ENCODE data around the gene CMSS1. TPM values are rescaled to one million over a fixed set of nuclear protein-coding genes. Genes with fewer than 3 reads are reported as not detected.

The CMSS1 gene
- total and polyA plus RNA-seq, 2 of the 13 experiments (the other 11 are each of a cell fraction or from before 2014, with no cell fraction given) = 6.4 to 48.7 TPM

DNA sequence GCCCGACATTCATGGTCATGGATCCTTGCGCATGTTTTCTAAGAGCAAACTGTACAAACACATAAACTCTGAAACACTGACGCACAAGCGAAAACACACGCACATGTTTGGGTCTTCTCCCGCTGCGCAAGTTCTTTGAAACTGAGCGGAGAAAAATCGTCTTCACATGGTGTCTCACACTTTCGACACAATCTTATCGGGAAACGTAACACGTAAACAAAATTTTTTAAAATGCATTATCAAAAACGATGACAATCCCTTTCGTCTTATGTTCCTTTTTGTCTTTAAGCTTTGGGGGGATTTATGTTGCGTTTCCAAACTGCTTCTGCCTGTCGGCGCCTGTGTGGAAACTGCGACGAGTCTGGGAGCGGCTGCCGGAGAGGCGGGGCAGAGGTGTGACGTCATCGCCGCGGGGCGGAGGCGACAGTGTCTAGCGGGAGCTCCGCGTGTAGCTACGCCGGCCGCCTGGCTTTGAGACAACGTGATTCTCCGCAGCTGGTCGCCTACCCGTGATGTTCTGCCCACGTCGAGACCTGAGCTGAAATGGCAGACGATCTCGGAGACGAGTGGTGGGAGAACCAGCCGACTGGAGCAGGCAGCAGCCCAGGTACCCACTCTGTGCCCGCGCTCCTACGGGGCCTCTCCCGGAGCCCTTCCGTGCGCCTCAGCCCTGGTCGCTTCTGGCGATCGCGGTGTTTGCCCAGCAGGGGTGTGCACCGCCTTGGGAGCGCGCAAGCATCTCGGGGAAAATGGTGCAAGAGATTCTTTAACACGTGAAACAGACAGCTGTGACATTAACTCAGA is at the start of gene CMSS1 (continued):
- 0 out of 2 replicates have a peak, but pooled peaks have one; percentile 40 for TF ChIP-seq ZNF703 (CRISPR knock-in tag; IDR thresholded peaks at IDR 0.05; ENCODE audit: borderline replicate concordance)
- peak; percentile 85; the same call in 1 of the 2 replicates for TF ChIP-seq ZNF414 (CRISPR knock-in tag; IDR thresholded peaks at IDR 0.05)
- no peak for TF ChIP-seq HMG20A (CRISPR knock-in tag; IDR thresholded peaks at IDR 0.05; ENCODE audit: borderline replicate concordance)
- TF ChIP-seq, protein P1, sequence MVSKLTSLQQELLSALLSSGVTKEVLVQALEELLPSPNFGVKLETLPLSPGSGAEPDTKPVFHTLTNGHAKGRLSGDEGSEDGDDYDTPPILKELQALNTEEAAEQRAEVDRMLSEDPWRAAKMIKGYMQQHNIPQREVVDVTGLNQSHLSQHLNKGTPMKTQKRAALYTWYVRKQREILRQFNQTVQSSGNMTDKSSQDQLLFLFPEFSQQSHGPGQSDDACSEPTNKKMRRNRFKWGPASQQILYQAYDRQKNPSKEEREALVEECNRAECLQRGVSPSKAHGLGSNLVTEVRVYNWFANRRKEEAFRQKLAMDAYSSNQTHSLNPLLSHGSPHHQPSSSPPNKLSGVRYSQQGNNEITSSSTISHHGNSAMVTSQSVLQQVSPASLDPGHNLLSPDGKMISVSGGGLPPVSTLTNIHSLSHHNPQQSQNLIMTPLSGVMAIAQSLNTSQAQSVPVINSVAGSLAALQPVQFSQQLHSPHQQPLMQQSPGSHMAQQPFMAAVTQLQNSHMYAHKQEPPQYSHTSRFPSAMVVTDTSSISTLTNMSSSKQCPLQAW (CRISPR knock-in tag; IDR thresholded peaks at IDR 0.05) = peak; percentile 67
- no peak for TF ChIP-seq TP53 (CRISPR knock-in tag; conservative IDR thresholded peaks at IDR 0.05)
- no peak for TF ChIP-seq SKIL (CRISPR knock-in tag; IDR thresholded peaks at IDR 0.05; ENCODE audit: borderline replicate concordance)
- TF ChIP-seq TFAP4 (IDR thresholded peaks at IDR 0.05; ENCODE audit: borderline replicate concordance, low read depth) = peak; percentile 41; the same call in 1 of the 2 replicates
- TF ChIP-seq, protein P2, sequence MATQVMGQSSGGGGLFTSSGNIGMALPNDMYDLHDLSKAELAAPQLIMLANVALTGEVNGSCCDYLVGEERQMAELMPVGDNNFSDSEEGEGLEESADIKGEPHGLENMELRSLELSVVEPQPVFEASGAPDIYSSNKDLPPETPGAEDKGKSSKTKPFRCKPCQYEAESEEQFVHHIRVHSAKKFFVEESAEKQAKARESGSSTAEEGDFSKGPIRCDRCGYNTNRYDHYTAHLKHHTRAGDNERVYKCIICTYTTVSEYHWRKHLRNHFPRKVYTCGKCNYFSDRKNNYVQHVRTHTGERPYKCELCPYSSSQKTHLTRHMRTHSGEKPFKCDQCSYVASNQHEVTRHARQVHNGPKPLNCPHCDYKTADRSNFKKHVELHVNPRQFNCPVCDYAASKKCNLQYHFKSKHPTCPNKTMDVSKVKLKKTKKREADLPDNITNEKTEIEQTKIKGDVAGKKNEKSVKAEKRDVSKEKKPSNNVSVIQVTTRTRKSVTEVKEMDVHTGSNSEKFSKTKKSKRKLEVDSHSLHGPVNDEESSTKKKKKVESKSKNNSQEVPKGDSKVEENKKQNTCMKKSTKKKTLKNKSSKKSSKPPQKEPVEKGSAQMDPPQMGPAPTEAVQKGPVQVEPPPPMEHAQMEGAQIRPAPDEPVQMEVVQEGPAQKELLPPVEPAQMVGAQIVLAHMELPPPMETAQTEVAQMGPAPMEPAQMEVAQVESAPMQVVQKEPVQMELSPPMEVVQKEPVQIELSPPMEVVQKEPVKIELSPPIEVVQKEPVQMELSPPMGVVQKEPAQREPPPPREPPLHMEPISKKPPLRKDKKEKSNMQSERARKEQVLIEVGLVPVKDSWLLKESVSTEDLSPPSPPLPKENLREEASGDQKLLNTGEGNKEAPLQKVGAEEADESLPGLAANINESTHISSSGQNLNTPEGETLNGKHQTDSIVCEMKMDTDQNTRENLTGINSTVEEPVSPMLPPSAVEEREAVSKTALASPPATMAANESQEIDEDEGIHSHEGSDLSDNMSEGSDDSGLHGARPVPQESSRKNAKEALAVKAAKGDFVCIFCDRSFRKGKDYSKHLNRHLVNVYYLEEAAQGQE (IDR thresholded peaks at IDR 0.05; ENCODE audit: borderline replicate concordance in 1 of 2, low read depth in 1 of 2, low read length in 2 of 2) = no peak
- peak; percentile 94 for TF ChIP-seq TFDP1 (CRISPR knock-in tag; IDR thresholded peaks at IDR 0.05; ENCODE audit: borderline replicate concordance)

All from HepG2 (cell line).